HepG2 (cell line): ENCODE results near the gene SLC25A33. TPM values are rescaled to one million over a fixed set of nuclear protein-coding genes. Genes with fewer than 3 reads are reported as not detected.

Source experiments
- ESRRA ChIP-seq: sonication (generic); formaldehyde crosslinking; IDR thresholded peaks from 2 replicates; pipeline ENCODE4 v1.5.1; 2020; ENCODE audit warnings: mild to moderate bottlenecking, low read depth, missing genetic modification reagents
- HMG20B ChIP-seq: conservative IDR thresholded peaks from 2 replicates; pipeline ENCODE4 v1.6.1; 2016; ENCODE audit warnings: missing genetic modification reagents, missing compliant biosample characterization
- KLF13 ChIP-seq: sonication (generic); formaldehyde crosslinking; IDR thresholded peaks from 2 replicates; pipeline ENCODE4 v1.4.0; 2020; ENCODE audit warnings: mild to moderate bottlenecking, missing genetic modification reagents
- MAFK ChIP-seq, 2 experiments: IDR thresholded peaks in 1 of 2; conservative IDR thresholded peaks in 1 of 2; 2 replicates each; pipeline ENCODE4 v1.6.1; 2011; ENCODE audit warnings: improper control_type of control experiment in 2 of 2, low read length in 2 of 2
- MTA3 ChIP-seq: sonication (generic); formaldehyde crosslinking; IDR thresholded peaks from 2 replicates; pipeline ENCODE4 v1.4.0; 2020; ENCODE audit warnings: missing genetic modification reagents
- PCBP1 ChIP-seq: fragments of 200-400 bp; formaldehyde crosslinking; IDR thresholded peaks from 2 replicates; pipeline ENCODE4 v1.6.1; 2017; ENCODE audit warnings: mild to moderate bottlenecking, low read depth, low read length, borderline replicate concordance
- TCF12 ChIP-seq, 2 experiments: fragments of 450-650 bp in 1 of 2; sonication (generic) in 1 of 2; formaldehyde crosslinking in 1 of 2; IDR thresholded peaks; 2 replicates each; pipeline versions ENCODE4 v1.6.1 to v1.8.0; 2017 to 2022; ENCODE audit warnings: antibody characterized with exemption in 1 of 2, mild to moderate bottlenecking in 1 of 2, missing genetic modification reagents in 1 of 2, moderate library complexity in 1 of 2
- TFDP2 ChIP-seq: sonication (generic); formaldehyde crosslinking; IDR thresholded peaks from 2 replicates; pipeline ENCODE4 v1.4.0; 2020; ENCODE audit warnings: missing genetic modification reagents
- ZIK1 ChIP-seq: sonication (generic); formaldehyde crosslinking; IDR thresholded peaks from 2 replicates; pipeline ENCODE4 v1.5.0; 2020; ENCODE audit warnings: mild to moderate bottlenecking, low read depth, missing genetic modification reagents, borderline replicate concordance
- ZNF17 ChIP-seq: sonication (generic); formaldehyde crosslinking; IDR thresholded peaks from 2 replicates; pipeline ENCODE4 v1.5.0; 2020; ENCODE audit warnings: mild to moderate bottlenecking, missing genetic modification reagents
- ZNF205 ChIP-seq: IDR thresholded peaks from 2 replicates; pipeline ENCODE4 v1.6.1; 2018; ENCODE audit warnings: missing biosample characterization, missing genetic modification reagents
- ZNF280D ChIP-seq: sonication (generic); formaldehyde crosslinking; IDR thresholded peaks from 2 replicates; pipeline ENCODE4 v1.5.1; 2020; ENCODE audit warnings: mild to moderate bottlenecking, missing genetic modification reagents
- ZNF362 ChIP-seq: sonication (generic); formaldehyde crosslinking; IDR thresholded peaks from 2 replicates; pipeline ENCODE4 v1.4.0; 2020; ENCODE audit warnings: missing genetic modification reagents, mild to moderate bottlenecking, borderline replicate concordance
- ZNF891 ChIP-seq: sonication (generic); formaldehyde crosslinking; IDR thresholded peaks from 2 replicates; pipeline ENCODE4 v1.5.0; 2020; ENCODE audit warnings: mild to moderate bottlenecking, missing genetic modification reagents
- polyA plus RNA-seq, 8 experiments: library from polyadenylated mRNA; depleted of rRNA in 3 of 8; stranded (reverse) in 7 of 8; unstranded in 1 of 8; fragments of >200 nt; fragmentation: Illumina TruSeq in 4 of 8; extraction: Trizol in 4 of 8; gene quantifications; 2 replicates each; pipeline versions ENCODE4 v1.2.1 to v1.2.3, GENCODE V29; 2011 to 2016; ENCODE audit warnings: low read depth in 4 of 8, missing spikeins in 1 of 8, mixed read lengths in 1 of 8; ENCODE audit not compliant: insufficient read depth in 1 of 8
- total RNA-seq, 5 experiments: library from RNA; depleted of rRNA; stranded (reverse); fragments of >200 nt; fragmentation: Illumina TruSeq; extraction: Trizol; gene quantifications; 2 replicates each; pipeline ENCODE4 v1.2.3, GENCODE V29; 2016; ENCODE audit warnings: low read depth in 1 of 5
- TF ChIP-seq, protein P1 (sequence below): IDR thresholded peaks from 2 replicates; pipeline ENCODE4 v1.6.1; 2016; ENCODE audit warnings: low read depth, missing genetic modification reagents, missing compliant biosample characterization
- TF ChIP-seq, protein P2 (sequence below): sonication (generic); formaldehyde crosslinking; IDR thresholded peaks from 2 replicates; pipeline ENCODE4 v1.4.0; 2020; ENCODE audit warnings: mild to moderate bottlenecking, low read depth, missing genetic modification reagents

SLC25A33 gene
- total and polyA plus RNA-seq, 2 of the 13 experiments (the other 11 are each of a cell fraction or from before 2014, with no cell fraction given): 15.4 to 50.3 TPM

- TF ChIP-seq, protein P1, sequence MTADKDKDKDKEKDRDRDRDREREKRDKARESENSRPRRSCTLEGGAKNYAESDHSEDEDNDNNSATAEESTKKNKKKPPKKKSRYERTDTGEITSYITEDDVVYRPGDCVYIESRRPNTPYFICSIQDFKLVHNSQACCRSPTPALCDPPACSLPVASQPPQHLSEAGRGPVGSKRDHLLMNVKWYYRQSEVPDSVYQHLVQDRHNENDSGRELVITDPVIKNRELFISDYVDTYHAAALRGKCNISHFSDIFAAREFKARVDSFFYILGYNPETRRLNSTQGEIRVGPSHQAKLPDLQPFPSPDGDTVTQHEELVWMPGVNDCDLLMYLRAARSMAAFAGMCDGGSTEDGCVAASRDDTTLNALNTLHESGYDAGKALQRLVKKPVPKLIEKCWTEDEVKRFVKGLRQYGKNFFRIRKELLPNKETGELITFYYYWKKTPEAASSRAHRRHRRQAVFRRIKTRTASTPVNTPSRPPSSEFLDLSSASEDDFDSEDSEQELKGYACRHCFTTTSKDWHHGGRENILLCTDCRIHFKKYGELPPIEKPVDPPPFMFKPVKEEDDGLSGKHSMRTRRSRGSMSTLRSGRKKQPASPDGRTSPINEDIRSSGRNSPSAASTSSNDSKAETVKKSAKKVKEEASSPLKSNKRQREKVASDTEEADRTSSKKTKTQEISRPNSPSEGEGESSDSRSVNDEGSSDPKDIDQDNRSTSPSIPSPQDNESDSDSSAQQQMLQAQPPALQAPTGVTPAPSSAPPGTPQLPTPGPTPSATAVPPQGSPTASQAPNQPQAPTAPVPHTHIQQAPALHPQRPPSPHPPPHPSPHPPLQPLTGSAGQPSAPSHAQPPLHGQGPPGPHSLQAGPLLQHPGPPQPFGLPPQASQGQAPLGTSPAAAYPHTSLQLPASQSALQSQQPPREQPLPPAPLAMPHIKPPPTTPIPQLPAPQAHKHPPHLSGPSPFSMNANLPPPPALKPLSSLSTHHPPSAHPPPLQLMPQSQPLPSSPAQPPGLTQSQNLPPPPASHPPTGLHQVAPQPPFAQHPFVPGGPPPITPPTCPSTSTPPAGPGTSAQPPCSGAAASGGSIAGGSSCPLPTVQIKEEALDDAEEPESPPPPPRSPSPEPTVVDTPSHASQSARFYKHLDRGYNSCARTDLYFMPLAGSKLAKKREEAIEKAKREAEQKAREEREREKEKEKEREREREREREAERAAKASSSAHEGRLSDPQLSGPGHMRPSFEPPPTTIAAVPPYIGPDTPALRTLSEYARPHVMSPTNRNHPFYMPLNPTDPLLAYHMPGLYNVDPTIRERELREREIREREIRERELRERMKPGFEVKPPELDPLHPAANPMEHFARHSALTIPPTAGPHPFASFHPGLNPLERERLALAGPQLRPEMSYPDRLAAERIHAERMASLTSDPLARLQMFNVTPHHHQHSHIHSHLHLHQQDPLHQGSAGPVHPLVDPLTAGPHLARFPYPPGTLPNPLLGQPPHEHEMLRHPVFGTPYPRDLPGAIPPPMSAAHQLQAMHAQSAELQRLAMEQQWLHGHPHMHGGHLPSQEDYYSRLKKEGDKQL (CRISPR knock-in tag): peak; percentile 98
- peak; percentile 94 for TF ChIP-seq HMG20B (CRISPR knock-in tag)
- no peak for TF ChIP-seq PCBP1
- TF ChIP-seq ZNF205 (CRISPR knock-in tag): peak; percentile 80
- no peak for TF ChIP-seq ZIK1 (CRISPR knock-in tag)
- TF ChIP-seq ZNF362 (CRISPR knock-in tag): peak; percentile 90; the same call in 1 of the 2 replicates
- TF ChIP-seq MAFK (conservative IDR thresholded peaks at IDR 0.05 in 1 of 2, IDR thresholded peaks at IDR 0.05 in 1 of 2; ENCODE audit: low read length in 2 of 2): no peak
- peak; percentile 87 for TF ChIP-seq ESRRA (CRISPR knock-in tag)
- no peak for TF ChIP-seq ZNF891 (CRISPR knock-in tag)
- TF ChIP-seq TFDP2 (CRISPR knock-in tag): no peak; the same call in 1 of the 2 replicates
- TF ChIP-seq, protein P2, sequence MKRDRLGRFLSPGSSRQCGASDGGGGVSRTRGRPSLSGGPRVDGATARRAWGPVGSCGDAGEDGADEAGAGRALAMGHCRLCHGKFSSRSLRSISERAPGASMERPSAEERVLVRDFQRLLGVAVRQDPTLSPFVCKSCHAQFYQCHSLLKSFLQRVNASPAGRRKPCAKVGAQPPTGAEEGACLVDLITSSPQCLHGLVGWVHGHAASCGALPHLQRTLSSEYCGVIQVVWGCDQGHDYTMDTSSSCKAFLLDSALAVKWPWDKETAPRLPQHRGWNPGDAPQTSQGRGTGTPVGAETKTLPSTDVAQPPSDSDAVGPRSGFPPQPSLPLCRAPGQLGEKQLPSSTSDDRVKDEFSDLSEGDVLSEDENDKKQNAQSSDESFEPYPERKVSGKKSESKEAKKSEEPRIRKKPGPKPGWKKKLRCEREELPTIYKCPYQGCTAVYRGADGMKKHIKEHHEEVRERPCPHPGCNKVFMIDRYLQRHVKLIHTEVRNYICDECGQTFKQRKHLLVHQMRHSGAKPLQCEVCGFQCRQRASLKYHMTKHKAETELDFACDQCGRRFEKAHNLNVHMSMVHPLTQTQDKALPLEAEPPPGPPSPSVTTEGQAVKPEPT (CRISPR knock-in tag): no peak
- no peak for TF ChIP-seq ZNF17 (CRISPR knock-in tag)
- TF ChIP-seq ZNF280D: no peak; the same call in 1 of the 2 replicates
- no peak for TF ChIP-seq MTA3
- no peak for TF ChIP-seq KLF13 (CRISPR knock-in tag)
- no peak for TF ChIP-seq TCF12 (IDR thresholded peaks at IDR 0.05)
- TF ChIP-seq TCF12 (CRISPR knock-in tag; IDR thresholded peaks at IDR 0.05): peak; percentile 99
These were observed 14.5 kb downstream of the SLC25A33 start (continued) for GRCh38 chr1:9553736-9554144.
